ENCODE data around the gene BABAM2. TPM values are rescaled to one million over a fixed set of nuclear protein-coding genes. Genes with fewer than 3 reads are reported as not detected.

BABAM2 gene
- total and polyA plus RNA-seq, 10 of the 15 experiments (the other 5 are each of a cell fraction or from before 2014, with no cell fraction given) = 30.7 to 59.9 (median 44.5) TPM

DNA sequence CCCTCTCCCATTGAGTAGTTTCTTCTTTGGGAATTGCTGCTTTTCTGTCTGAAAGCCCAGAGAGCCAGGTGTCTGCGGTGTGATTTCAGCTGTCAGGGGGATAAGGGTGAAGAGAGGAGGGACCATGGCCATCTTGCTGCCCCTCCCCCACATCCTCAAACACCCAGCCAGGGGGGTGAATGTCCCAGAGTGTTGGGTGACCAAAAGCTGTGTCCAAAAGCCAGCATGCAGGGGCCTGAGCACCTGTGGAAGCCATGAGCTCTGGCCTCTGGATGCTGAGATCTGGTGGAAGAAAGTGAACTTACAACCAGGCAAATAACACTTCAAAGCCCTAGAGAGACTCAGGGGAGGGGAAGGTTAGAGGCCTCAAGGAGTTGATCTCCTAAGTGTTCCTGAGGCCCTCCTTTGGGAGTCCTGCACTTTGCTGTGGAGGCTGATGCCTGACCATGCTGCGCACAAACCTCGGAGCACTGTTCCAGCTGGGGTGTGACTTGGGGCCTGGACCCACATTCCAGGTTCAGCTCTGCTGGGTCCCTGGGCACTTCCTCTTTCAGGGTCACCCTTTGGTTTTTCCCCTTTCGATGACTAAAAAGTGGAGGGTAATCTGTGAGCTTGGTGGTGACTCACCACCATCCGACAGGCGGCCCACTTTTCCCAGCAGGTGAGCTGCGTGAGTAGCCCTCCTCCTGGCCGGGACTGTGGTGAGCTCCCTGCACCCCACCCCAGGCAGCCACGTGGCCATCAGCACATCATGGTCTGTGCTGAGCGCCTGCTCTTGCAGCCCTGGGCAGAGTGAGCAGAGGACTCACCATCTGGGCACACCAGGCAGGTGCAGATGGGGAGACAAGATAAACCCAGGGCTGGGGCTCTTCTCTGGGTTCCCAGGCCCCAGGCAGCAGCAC, 435.3 kb downstream of the BABAM2 start (continued):
- TF ChIP-seq, protein P1, sequence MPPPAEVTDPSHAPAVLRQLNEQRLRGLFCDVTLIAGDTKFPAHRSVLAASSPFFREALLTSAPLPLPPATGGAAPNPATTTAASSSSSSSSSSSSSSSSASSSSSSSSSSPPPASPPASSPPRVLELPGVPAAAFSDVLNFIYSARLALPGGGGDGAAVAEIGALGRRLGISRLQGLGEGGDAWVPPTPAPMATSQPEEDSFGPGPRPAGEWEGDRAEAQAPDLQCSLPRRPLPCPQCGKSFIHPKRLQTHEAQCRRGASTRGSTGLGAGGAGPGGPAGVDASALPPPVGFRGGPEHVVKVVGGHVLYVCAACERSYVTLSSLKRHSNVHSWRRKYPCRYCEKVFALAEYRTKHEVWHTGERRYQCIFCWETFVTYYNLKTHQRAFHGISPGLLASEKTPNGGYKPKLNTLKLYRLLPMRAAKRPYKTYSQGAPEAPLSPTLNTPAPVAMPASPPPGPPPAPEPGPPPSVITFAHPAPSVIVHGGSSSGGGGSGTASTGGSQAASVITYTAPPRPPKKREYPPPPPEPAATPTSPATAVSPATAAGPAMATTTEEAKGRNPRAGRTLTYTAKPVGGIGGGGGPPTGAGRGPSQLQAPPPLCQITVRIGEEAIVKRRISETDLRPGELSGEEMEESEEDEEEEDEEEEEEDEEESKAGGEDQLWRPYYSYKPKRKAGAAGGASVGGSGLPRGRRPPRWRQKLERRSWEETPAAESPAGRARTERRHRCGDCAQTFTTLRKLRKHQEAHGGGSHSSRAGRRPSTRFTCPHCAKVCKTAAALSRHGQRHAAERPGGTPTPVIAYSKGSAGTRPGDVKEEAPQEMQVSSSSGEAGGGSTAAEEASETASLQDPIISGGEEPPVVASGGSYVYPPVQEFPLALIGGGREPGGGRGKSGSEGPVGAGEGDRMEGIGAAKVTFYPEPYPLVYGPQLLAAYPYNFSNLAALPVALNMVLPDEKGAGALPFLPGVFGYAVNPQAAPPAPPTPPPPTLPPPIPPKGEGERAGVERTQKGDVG (CRISPR knock-in tag; IDR thresholded peaks at IDR 0.05) = no peak
- no peak for TF ChIP-seq RAD51 (IDR thresholded peaks at IDR 0.05)
- TF ChIP-seq ASH2L (IDR thresholded peaks at IDR 0.05; ENCODE audit: borderline replicate concordance, low read depth) = no peak
- no peak for TF ChIP-seq ZZZ3 (IDR thresholded peaks at IDR 0.05; ENCODE audit: control insufficient read depth, insufficient read length, low read depth)
- TF ChIP-seq EP300 (IDR thresholded peaks at IDR 0.05; ENCODE audit: borderline replicate concordance in 1 of 2, control insufficient read depth in 1 of 2, low read depth in 2 of 2, low read length in 2 of 2) = no peak
- TF ChIP-seq, protein P2, sequence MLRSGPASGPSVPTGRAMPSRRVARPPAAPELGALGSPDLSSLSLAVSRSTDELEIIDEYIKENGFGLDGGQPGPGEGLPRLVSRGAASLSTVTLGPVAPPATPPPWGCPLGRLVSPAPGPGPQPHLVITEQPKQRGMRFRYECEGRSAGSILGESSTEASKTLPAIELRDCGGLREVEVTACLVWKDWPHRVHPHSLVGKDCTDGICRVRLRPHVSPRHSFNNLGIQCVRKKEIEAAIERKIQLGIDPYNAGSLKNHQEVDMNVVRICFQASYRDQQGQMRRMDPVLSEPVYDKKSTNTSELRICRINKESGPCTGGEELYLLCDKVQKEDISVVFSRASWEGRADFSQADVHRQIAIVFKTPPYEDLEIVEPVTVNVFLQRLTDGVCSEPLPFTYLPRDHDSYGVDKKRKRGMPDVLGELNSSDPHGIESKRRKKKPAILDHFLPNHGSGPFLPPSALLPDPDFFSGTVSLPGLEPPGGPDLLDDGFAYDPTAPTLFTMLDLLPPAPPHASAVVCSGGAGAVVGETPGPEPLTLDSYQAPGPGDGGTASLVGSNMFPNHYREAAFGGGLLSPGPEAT (IDR thresholded peaks at IDR 0.05; ENCODE audit: low read depth) = no peak
- TF ChIP-seq BMI1 (IDR thresholded peaks at IDR 0.05; ENCODE audit: borderline replicate concordance) = no peak
- TF ChIP-seq JUND (IDR thresholded peaks at IDR 0.05; ENCODE audit: low read depth, low read length) = no peak
- TF ChIP-seq MTA2 (IDR thresholded peaks at IDR 0.05; ENCODE audit: low read depth) = 0 out of 2 replicates have a peak, but pooled peaks have one; percentile 22
- no peak for TF ChIP-seq PAX8 (IDR thresholded peaks at IDR 0.05)
- no peak for TF ChIP-seq MEF2B (IDR thresholded peaks at IDR 0.05; ENCODE audit: partially characterized antibody, poor library complexity, severe bottlenecking)
- no peak for TF ChIP-seq CBFB (IDR thresholded peaks at IDR 0.05; ENCODE audit: low read depth)
